Measurements from ENCODE around the gene ERC1.

The ERC1 gene

DNA sequence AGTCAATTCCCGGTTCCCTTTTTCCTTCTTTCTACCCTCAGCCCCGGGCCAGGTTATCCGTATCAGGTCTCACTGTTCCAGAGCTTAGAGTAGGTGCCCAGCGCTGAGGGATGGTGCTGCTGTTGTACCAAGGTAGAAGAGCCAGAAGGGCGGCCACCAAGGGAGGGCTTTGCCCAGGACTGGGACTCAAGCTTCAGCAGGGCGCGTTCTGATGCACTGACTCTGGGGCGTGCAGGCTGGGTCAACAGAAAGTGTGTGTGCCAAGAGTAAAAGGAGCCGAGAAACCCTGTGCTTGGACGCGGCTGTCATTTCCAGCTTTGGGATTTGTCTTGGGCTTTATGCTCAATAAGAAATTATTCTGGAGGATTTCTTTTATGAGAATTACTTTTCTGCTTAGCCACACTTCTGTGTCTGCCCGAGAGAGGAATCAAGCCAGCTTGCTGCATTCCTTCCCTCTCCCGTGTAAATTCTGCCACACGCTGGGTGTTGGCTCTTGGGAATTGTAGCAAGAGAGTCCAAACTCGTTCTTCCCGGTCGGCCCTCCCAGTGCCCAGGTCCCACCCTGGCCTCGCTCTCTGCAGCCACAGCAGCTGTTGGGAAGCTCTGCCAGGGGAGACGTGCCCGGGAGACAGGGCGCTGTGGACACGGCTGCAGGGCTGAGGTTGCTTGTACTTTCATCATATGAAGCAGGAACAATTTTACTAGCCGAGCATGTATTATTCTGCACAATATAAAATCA, 505.3 kb downstream of the ERC1 start:
- DNase-seq (ENCODE audit: low read depth in 2 of 2) = peak in 1 of 2 donors; percentile 29
- no peak for TF ChIP-seq CTCF (IDR thresholded peaks at IDR 0.05; ENCODE audit: low read depth, low read length)
- H3K4me3 ChIP-seq (replicated peaks in 1 of 2; ENCODE audit: low read depth in 2 of 2, low read length in 2 of 2) = no peak overlapping the region

GRCh38 chr12:1497161-1497560, 506.1 kb downstream of the ERC1 start:
- H3K4me3 ChIP-seq (replicated peaks in 1 of 2; ENCODE audit: low read depth in 2 of 2, low read length in 2 of 2) = no peak overlapping the region
- TF ChIP-seq CTCF (IDR thresholded peaks at IDR 0.05; ENCODE audit: low read depth, low read length) = no peak
- DNase-seq (ENCODE audit: low read depth in 2 of 2) = no peak

- H3K4me3 ChIP-seq (replicated peaks in 1 of 2; ENCODE audit: low read depth in 2 of 2, low read length in 2 of 2) = no peak overlapping the region
- no peak for TF ChIP-seq CTCF (IDR thresholded peaks at IDR 0.05; ENCODE audit: low read depth, low read length)
- DNase-seq (ENCODE audit: low read depth in 2 of 2) = no peak
Observed at GRCh38 chr12:1498199-1498740, 507.2 kb downstream of the ERC1 start.

DNA sequence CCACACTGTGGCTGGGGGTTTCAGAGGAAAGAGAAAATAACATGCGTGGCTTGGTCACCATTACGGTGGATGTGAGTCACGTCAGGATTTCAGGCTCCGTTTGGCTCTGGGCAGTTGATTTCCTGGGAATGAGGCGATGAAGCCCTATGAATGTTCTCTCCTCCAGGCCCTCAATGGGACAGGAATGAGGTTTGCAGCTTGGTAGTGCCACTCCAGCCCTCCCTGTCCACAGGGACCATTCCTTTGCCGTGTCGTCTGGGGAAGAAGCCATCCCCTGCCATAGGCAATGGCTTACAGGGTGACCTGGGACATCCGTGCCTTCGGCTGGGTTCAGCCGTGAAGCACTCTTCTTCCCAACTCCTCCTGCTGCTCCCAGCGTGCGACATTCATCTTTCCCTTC, 508.3 kb downstream of the ERC1 start:
- no peak for TF ChIP-seq CTCF (IDR thresholded peaks at IDR 0.05; ENCODE audit: low read depth, low read length)
- H3K4me3 ChIP-seq (replicated peaks in 1 of 2; ENCODE audit: low read depth in 2 of 2, low read length in 2 of 2) = no peak overlapping the region
- DNase-seq (ENCODE audit: low read depth in 2 of 2) = no peak

- peak overlapping the region in 1 of 2 donors; percentile 14 for H3K4me3 ChIP-seq (replicated peaks in 1 of 2; ENCODE audit: low read depth in 2 of 2, low read length in 2 of 2)
- DNase-seq (ENCODE audit: low read depth in 2 of 2) = peak; percentile 64 to 91
- TF ChIP-seq CTCF (IDR thresholded peaks at IDR 0.05; ENCODE audit: low read depth, low read length) = no peak
Observed at GRCh38 chr12:1500095-1500801, 509.2 kb downstream of the ERC1 start.

DNA sequence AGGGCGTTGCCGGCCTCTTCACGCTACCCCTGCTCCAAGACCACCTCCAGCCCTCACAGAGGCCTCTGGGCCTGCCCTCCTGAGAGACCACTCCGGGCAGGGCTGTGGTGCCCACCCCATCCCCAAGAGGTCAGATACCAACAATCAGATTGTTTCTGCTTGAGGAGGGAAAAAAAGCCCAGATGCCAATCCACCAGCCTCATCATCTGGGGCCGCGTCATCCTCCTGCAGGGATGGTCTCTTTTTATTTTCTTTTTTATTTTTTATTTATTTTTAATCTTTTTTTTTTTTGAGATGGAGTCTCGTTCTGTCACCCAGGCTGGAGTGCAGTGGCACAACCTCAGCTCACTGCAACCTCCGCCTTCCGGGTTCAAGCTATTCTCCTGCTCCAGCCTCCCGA, 510.0 kb downstream of the ERC1 start:
- no peak for DNase-seq (ENCODE audit: low read depth in 2 of 2)
- peak overlapping the region in 1 of 2 donors; percentile 10 for H3K4me3 ChIP-seq (replicated peaks in 1 of 2; ENCODE audit: low read depth in 2 of 2, low read length in 2 of 2)
- TF ChIP-seq CTCF (IDR thresholded peaks at IDR 0.05; ENCODE audit: low read depth, low read length) = no peak

Data from cardiac fibroblast (primary cell).